Measurements from ENCODE around the gene ZNF780B.

ZNF780B gene

GRCh38 chr19:40005691-40006272 is 50.2 kb downstream of the ZNF780B start:
- no peak for TF ChIP-seq CTCF (IDR thresholded peaks at IDR 0.05; ENCODE audit: poor library complexity, severe bottlenecking)
- Histone ChIP-seq H3K36me3 (ENCODE audit: low read depth) (peaks cover 22% of the 10 kb centered on the region), H3K4me1 (ENCODE audit: insufficient read depth, poor library complexity, severe bottlenecking) (no peaks in the 10 kb centered on the region), H3K27me3 (ENCODE audit: insufficient read depth, poor library complexity, severe bottlenecking) (no peaks in the 10 kb centered on the region), H3K27ac (ENCODE audit: poor library complexity, severe bottlenecking) (no peak overlapping the region), H3K9me3 (ENCODE audit: severe bottlenecking) (no peaks in the 10 kb centered on the region), H3K4me3 (ENCODE audit: severe bottlenecking) (no peak overlapping the region)
- DNase-seq (ENCODE audit: low spot score): no peak
- ATAC-seq (ENCODE audit: low read depth): no peak

GRCh38 chr19:39998501-39998900 is 57.5 kb downstream of the ZNF780B start:
- Histone ChIP-seq H3K4me1 (ENCODE audit: insufficient read depth, poor library complexity, severe bottlenecking) (peaks cover 11% of the 10 kb centered on the region), H3K27ac (ENCODE audit: poor library complexity, severe bottlenecking) (no peak overlapping the region), H3K36me3 (ENCODE audit: low read depth) (0 out of 2 replicates have a peak, but pooled peaks cover 4% of the 10 kb centered on the region), H3K27me3 (ENCODE audit: insufficient read depth, poor library complexity, severe bottlenecking) (no peaks in the 10 kb centered on the region), H3K4me3 (ENCODE audit: severe bottlenecking) (no peak overlapping the region), H3K9me3 (ENCODE audit: severe bottlenecking) (no peaks in the 10 kb centered on the region)
- DNase-seq (ENCODE audit: low spot score): no peak
- no peak for TF ChIP-seq CTCF (IDR thresholded peaks at IDR 0.05; ENCODE audit: poor library complexity, severe bottlenecking)
- no peak for ATAC-seq (ENCODE audit: low read depth)

- H3K27me3 ChIP-seq (ENCODE audit: insufficient read depth, poor library complexity, severe bottlenecking): no peaks in the 10 kb centered on the region
- TF ChIP-seq CTCF (IDR thresholded peaks at IDR 0.05; ENCODE audit: poor library complexity, severe bottlenecking): no peak
- 0 out of 2 replicates have a peak, but pooled peaks cover 4% of the 10 kb centered on the region for H3K36me3 ChIP-seq (ENCODE audit: low read depth)
- H3K9me3 ChIP-seq (ENCODE audit: severe bottlenecking): no peaks in the 10 kb centered on the region
- peaks cover 11% of the 10 kb centered on the region for H3K4me1 ChIP-seq (ENCODE audit: insufficient read depth, poor library complexity, severe bottlenecking)
- no peak for DNase-seq (ENCODE audit: low spot score)
- H3K27ac ChIP-seq (ENCODE audit: poor library complexity, severe bottlenecking): no peak overlapping the region
- ATAC-seq (ENCODE audit: low read depth): no peak
- peak overlapping the region; percentile 67 for H3K4me3 ChIP-seq (ENCODE audit: severe bottlenecking)
Measured at GRCh38 chr19:39997638-39998216, 58.3 kb downstream of the ZNF780B start.

- Histone ChIP-seq H3K9me3 (ENCODE audit: severe bottlenecking) (no peaks in the 10 kb centered on the region), H3K4me1 (ENCODE audit: insufficient read depth, poor library complexity, severe bottlenecking) (peaks cover 11% of the 10 kb centered on the region), H3K27ac (ENCODE audit: poor library complexity, severe bottlenecking) (peak within 1 kb of the TSS; percentile 15), H3K4me3 (ENCODE audit: severe bottlenecking) (peak within 1 kb of the TSS; percentile 67), H3K36me3 (ENCODE audit: low read depth) (0 out of 2 replicates have a peak, but pooled peaks cover 4% of the 10 kb centered on the region), H3K27me3 (ENCODE audit: insufficient read depth, poor library complexity, severe bottlenecking) (no peaks in the 10 kb centered on the region)
- peak; percentile 85 for DNase-seq (ENCODE audit: low spot score)
- no peak for TF ChIP-seq CTCF (IDR thresholded peaks at IDR 0.05; ENCODE audit: poor library complexity, severe bottlenecking)
- peak; percentile 94 for ATAC-seq (ENCODE audit: low read depth)
Measured at GRCh38 chr19:39996811-39997637, 59.0 kb downstream of the ZNF780B start, which contains the start of gene ZNF546. Gene ZNF546 (plus strand): TSS chr19:39997060. CDS start chr19:39998327, 1,267 bp downstream.
